ENCODE measurements around the gene GABARAPL1. TPM values are rescaled to one million over a fixed set of nuclear protein-coding genes. Genes with fewer than 3 reads are reported as not detected.

The GABARAPL1 gene
- total RNA-seq, 4 donors from 2014 or later: 116 to 168 (median 160) TPM

DNA sequence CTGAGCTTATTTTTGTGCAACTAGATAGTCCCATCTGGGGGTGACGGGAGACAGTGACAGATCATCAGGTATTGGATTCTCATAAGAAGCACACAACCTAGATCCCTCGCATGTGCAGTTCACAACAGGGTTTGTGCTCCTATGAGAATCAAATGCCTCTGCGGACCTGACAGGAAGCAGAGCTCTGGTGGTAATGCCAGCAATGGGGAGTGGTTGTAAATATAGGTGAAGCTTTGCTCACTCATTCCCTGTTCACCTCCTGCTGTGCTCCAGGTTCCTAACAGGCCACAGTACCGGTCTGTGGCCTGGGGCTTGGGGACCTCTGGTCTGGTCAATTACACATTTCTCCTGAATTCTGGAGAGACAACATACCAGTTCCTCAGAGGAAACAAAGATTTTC, 39.0 kb downstream of the GABARAPL1 start:
- Histone ChIP-seq H3K27me3 (no peaks in the 10 kb centered on the region), H3K4me1 (no peaks in the 10 kb centered on the region), H3K9me3 (peaks cover 0 to 17% (median 2%) of the 10 kb centered on the region in 4 donors), H3K4me3 (no peak overlapping the region), H3K36me3 (no peaks in the 10 kb centered on the region), H3K27ac (no peak overlapping the region)
- WGBS, 2 donors: 90 to 93% methylated on average over 4 of the region's 4 CpGs
- DNase-seq (ENCODE audit: low spot score in 2 of 2): no peak
- TF ChIP-seq POLR2A (IDR thresholded peaks at IDR 0.05) (no peak), EP300 (IDR thresholded peaks at IDR 0.05) (no peak)
- TF ChIP-seq, protein P1, sequence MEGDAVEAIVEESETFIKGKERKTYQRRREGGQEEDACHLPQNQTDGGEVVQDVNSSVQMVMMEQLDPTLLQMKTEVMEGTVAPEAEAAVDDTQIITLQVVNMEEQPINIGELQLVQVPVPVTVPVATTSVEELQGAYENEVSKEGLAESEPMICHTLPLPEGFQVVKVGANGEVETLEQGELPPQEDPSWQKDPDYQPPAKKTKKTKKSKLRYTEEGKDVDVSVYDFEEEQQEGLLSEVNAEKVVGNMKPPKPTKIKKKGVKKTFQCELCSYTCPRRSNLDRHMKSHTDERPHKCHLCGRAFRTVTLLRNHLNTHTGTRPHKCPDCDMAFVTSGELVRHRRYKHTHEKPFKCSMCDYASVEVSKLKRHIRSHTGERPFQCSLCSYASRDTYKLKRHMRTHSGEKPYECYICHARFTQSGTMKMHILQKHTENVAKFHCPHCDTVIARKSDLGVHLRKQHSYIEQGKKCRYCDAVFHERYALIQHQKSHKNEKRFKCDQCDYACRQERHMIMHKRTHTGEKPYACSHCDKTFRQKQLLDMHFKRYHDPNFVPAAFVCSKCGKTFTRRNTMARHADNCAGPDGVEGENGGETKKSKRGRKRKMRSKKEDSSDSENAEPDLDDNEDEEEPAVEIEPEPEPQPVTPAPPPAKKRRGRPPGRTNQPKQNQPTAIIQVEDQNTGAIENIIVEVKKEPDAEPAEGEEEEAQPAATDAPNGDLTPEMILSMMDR (IDR thresholded peaks at IDR 0.05): no peak

DNA sequence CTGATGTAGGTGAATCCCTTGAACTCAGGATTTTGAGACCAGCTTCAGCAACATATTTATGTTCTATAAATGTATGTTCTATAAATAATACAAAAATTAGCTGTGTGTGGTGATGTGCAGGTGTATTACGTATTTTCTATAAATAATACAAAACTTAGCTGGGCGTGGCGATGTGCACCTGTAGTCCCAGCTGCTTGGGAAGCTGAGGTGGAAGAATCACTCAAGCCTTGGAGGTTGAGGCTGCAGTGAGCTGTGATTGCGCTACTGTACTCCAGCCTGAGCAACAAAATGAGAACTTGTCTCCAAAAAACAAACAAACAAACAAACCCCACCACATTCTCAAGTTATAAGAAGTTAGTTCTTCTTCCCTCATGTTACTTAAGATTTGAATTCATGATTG, 39.5 kb downstream of the GABARAPL1 start:
- no peak for DNase-seq (ENCODE audit: low spot score in 2 of 2)
- no peaks in the 10 kb centered on the region for H3K36me3 ChIP-seq
- H3K27me3 ChIP-seq: no peaks in the 10 kb centered on the region
- H3K9me3 ChIP-seq: peaks cover 0 to 17% (median 2%) of the 10 kb centered on the region in 4 donors
- H3K27ac ChIP-seq: no peak overlapping the region
- TF ChIP-seq POLR2A (IDR thresholded peaks at IDR 0.05) (no peak), EP300 (IDR thresholded peaks at IDR 0.05) (no peak)
- TF ChIP-seq, protein P1 (IDR thresholded peaks at IDR 0.05): no peak
- no peaks in the 10 kb centered on the region for H3K4me1 ChIP-seq
- H3K4me3 ChIP-seq: no peak overlapping the region
- 92 to 98% methylated on average over 4 of the region's 4 CpGs for WGBS, 2 donors

DNA sequence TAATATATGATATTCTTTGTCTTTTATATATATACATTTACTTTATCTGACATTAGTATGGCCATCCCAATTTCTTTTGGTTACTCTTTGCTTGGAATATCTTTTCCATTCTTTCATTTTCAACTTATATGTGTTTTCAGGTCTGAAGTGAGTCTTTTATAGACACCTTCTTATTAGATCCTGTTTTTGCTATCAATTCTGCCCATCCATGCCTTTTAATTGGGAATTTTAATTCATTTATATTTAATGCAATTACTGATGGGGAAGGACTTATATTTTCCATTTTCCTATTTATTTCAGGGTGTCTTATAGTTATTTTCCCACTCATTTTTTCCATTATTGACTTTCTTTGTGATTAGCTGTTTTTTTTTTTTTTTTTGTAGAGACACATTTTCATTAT, 43.4 kb downstream of the GABARAPL1 start:
- peaks cover 0 to 17% (median 2%) of the 10 kb centered on the region in 4 donors for H3K9me3 ChIP-seq
- H3K36me3 ChIP-seq: no peaks in the 10 kb centered on the region
- H3K4me3 ChIP-seq: no peak overlapping the region
- no peaks in the 10 kb centered on the region for H3K27me3 ChIP-seq
- TF ChIP-seq EP300 (IDR thresholded peaks at IDR 0.05) (no peak), POLR2A (IDR thresholded peaks at IDR 0.05) (no peak)
- TF ChIP-seq, protein P1 (IDR thresholded peaks at IDR 0.05): no peak
- no peaks in the 10 kb centered on the region for H3K4me1 ChIP-seq
- no peak for DNase-seq (ENCODE audit: low spot score in 2 of 2)
- H3K27ac ChIP-seq: no peak overlapping the region

DNA sequence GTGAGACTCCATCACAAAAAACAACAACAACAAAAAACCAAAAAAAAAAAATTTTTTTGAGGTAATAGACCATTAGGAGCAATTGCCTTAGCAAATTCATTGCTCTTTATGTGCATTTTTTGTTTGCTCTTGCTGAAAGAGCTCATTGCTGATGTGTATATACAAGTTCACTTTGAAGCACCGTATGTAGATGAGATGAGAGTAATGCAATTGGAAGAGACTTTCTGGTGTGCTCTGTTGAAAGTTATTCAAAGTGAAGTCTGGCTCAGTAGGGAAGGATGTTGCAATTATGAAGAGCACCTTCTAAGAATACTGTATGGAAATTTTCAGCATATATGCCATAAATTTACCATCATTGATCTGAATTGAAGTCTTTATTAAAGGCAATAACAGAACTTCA, 48.2 kb downstream of the GABARAPL1 start:
- 3 to 8% methylated on average over 1 of the region's 1 CpG for WGBS, 2 donors
- H3K36me3 ChIP-seq: no peaks in the 10 kb centered on the region
- H3K4me1 ChIP-seq: no peaks in the 10 kb centered on the region
- no peak for DNase-seq (ENCODE audit: low spot score in 2 of 2)
- H3K27ac ChIP-seq: no peak overlapping the region
- TF ChIP-seq EP300 (IDR thresholded peaks at IDR 0.05): no peak
- no peak for TF ChIP-seq POLR2A (IDR thresholded peaks at IDR 0.05)
- TF ChIP-seq, protein P1 (IDR thresholded peaks at IDR 0.05): no peak
- peaks cover 0 to 2% (median under 1%) of the 10 kb centered on the region in 4 donors for H3K9me3 ChIP-seq
- no peak overlapping the region for H3K4me3 ChIP-seq
- no peaks in the 10 kb centered on the region for H3K27me3 ChIP-seq

DNA sequence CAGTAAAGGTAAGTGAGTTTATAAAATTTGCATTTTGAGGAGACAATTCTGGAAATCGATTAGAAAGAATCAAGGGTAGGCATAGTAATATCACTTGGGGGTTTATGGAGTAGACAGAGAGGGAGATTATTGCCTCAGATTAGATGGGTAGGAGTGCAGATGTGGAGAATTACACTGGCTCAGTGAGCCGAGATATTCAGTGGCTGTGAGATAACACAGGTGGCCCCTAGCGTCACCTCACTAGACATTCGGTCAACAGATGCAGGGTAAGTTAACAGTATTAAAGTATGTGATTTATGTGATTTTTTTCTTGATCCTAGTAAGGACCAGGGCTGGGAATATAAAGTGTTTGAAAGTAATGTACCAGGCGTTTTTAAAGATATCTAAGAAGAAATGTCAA, 55.4 kb downstream of the GABARAPL1 start:
- Histone ChIP-seq H3K36me3 (no peaks in the 10 kb centered on the region), H3K9me3 (no peaks in the 10 kb centered on the region), H3K27me3 (no peaks in the 10 kb centered on the region), H3K4me3 (no peak overlapping the region), H3K27ac (no peak overlapping the region), H3K4me1 (no peaks in the 10 kb centered on the region)
- DNase-seq (ENCODE audit: low spot score in 2 of 2): no peak
- 66% methylated on average over 5 of the region's 5 CpGs for WGBS, 2 donors
- TF ChIP-seq EP300 (IDR thresholded peaks at IDR 0.05) (no peak), POLR2A (IDR thresholded peaks at IDR 0.05) (no peak)
- TF ChIP-seq, protein P1 (IDR thresholded peaks at IDR 0.05): no peak

Measured in tibial nerve (tissue), 4 donors.